C4-2B (cell line): ENCODE data around the gene TTC34.
A peak's percentile ranks its signal among the peaks of the same experiment; 100 is the strongest.

Experiments used
- H3K27ac ChIP-seq: fragments of 450-650 bp; 2 replicates; pipeline ENCODE4 v1.5.1; 2017
- ZFX ChIP-seq: fragments of 450-650 bp; IDR thresholded peaks from 2 replicates; pipeline ENCODE4 v1.6.1; 2017
- TF ChIP-seq, protein P1 (sequence below): fragments of 450-650 bp; conservative IDR thresholded peaks from 2 replicates; pipeline ENCODE4 v1.5.1; 2017; ENCODE audit warnings: mild to moderate bottlenecking

Gene TTC34

DNA sequence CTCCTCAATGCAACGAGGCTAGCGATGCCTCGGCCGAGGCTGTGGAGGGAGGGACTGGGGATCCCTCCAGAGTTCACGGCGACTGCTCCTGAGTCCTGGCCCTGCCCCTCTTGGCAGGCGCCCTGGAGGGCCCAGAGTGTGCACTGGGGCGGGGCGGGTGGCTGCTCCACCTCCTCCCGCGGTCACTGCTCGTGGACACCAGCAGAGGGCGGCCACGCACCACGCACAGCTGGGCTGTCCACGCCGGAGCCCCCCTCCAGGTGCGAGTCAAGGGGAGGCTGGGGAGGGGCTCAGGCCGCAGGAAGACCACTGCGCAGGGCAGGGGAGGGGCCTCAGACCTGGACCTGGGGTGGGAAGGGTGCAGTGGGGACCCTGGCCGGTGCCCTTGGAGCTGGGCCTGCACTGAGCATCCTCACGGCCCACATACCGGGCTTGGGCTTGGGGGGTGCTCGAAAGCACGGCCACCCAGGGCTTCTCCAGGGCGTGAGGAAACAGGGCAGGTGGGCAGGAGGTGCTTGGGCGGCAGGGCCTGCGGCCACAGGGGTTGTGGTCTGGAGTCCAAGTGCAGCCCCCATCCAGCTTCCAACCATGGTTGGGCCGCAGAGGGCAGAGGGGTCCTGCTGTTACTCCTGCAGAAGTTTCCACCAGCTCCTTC is 20.6 kb upstream of the TTC34 start:
- H3K27ac ChIP-seq = no peak overlapping the region
- TF ChIP-seq ZFX = no peak
- TF ChIP-seq, protein P1, sequence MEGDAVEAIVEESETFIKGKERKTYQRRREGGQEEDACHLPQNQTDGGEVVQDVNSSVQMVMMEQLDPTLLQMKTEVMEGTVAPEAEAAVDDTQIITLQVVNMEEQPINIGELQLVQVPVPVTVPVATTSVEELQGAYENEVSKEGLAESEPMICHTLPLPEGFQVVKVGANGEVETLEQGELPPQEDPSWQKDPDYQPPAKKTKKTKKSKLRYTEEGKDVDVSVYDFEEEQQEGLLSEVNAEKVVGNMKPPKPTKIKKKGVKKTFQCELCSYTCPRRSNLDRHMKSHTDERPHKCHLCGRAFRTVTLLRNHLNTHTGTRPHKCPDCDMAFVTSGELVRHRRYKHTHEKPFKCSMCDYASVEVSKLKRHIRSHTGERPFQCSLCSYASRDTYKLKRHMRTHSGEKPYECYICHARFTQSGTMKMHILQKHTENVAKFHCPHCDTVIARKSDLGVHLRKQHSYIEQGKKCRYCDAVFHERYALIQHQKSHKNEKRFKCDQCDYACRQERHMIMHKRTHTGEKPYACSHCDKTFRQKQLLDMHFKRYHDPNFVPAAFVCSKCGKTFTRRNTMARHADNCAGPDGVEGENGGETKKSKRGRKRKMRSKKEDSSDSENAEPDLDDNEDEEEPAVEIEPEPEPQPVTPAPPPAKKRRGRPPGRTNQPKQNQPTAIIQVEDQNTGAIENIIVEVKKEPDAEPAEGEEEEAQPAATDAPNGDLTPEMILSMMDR = peak; percentile 94

DNA sequence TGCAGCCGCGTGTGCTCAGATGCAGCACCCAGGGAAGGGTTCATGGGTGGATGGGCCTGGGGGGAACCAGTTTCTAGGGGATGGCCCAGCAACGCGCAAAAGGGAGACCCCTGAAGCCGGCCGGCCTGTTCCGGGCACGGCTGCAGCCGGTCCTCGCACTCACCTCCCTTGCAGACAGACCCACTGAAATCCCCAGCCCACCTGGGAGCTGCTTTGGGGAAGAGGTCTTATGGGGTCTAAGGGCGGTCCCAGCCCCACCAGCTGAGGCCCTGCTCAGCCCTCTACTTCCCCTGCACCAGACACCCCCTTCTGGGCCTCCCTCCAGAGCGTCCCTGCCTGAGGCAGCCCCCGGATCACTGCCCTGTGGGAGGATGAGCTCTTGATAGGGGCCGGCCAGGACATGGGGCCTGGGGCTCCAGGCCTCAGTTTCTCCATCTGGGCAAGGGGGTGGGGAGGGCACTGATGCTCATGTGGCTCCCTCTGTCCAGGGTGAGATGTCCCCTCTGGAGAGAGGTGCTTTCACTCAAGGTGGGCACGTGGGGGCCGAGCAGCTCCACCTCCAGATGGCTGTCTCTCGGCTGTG is 20.0 kb upstream of the TTC34 start:
- no peak for TF ChIP-seq ZFX
- TF ChIP-seq, protein P1 = no peak
- H3K27ac ChIP-seq = no peak overlapping the region

DNA sequence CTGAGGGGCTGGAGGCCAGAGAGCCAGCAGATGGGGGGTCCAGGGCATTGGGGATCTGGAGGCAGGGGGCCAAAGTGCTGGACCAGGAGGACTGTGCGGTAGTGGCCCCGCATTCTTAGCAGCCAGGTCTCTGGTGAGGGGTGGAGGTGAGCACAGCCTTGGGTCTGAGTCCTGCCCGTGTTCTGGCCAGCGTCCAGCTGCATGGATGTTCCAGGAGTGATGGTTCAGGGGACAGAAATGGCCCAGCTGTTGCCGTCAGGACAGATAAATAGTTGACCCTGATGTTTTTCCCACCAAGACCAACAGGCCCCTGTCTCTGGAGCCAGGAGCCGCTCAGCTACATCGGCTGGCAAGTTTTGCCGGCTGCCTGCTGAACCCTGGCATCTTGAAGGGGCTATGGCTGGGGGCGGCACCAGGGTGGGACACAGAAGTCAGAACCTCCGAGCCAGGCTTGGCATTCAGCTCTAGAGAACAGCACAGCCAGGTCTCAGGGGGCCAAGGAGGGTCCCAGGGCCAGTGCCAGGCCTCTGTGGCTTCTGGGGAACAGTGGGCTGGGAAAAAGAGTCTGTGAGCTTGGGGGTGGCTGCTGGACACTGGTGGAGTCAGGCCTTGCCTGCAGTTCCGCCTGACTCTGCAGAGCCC is 19.4 kb upstream of the TTC34 start:
- H3K27ac ChIP-seq = no peak overlapping the region

DNA sequence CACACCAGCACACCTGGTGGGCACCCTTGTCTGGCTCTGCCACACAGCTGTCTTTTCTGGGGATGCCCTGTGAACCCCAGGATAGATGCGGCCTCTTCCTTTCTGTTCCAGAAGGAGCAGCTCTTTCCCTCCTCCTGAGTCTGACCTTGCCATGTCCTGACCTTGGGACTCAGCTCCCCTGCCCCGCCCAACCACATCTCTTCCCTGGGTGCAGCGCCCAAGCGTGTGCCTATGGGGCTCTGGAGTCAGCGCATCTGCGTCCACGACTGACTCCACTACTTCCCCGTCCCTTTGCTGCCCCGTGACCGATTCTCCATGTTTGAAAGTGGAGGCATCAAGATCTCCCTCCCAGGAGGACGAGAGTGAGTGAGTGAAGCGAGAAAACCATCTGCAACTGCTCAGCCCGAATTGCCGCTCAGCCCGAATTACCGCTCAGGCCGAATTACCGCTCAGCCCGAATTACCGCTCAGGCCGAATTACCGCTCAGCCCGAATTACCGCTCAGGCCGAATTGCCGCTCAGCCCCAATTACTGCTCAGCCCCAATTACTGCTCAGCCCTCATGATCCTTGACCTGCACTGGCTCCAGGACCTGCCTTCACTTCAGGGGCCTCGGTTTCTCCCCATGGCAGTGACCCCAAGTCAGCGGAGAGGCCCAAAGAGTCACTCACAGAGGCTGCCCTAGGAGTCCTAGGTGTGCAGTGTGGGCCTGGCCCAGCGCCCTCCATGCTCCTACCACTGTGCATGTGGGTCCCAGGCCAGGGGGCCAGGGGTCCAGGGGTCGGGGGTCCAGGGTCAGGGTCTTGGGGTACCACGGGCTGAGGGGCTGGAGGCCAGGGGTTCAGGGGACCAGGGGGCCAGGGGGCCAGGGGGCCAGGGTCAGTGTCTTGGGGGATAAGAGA is 18.6 kb upstream of the TTC34 start:
- H3K27ac ChIP-seq = no peak overlapping the region
- TF ChIP-seq, protein P1 = no peak

More for the DNA sequence above, 19.4 kb upstream of the TTC34 start:
- TF ChIP-seq, protein P1 = no peak
- TF ChIP-seq ZFX = no peak

DNA sequence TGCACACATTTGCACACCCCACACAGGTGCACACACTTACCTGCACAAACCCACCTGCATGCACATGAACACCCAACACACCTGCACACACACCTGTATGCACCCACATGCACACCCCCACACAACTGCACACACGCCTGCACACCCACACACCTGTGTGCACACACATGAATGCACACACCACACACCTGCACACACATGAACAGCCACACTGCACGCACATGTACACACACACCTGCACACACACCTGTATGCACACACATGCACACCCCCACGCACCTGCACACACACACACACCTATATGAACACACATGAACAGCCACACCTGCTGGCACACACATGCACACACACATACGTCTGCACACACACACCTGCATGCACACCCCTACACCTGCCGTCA is 17.9 kb upstream of the TTC34 start:
- TF ChIP-seq ZFX = no peak
- TF ChIP-seq, protein P1 = no peak
- H3K27ac ChIP-seq = no peak overlapping the region

DNA sequence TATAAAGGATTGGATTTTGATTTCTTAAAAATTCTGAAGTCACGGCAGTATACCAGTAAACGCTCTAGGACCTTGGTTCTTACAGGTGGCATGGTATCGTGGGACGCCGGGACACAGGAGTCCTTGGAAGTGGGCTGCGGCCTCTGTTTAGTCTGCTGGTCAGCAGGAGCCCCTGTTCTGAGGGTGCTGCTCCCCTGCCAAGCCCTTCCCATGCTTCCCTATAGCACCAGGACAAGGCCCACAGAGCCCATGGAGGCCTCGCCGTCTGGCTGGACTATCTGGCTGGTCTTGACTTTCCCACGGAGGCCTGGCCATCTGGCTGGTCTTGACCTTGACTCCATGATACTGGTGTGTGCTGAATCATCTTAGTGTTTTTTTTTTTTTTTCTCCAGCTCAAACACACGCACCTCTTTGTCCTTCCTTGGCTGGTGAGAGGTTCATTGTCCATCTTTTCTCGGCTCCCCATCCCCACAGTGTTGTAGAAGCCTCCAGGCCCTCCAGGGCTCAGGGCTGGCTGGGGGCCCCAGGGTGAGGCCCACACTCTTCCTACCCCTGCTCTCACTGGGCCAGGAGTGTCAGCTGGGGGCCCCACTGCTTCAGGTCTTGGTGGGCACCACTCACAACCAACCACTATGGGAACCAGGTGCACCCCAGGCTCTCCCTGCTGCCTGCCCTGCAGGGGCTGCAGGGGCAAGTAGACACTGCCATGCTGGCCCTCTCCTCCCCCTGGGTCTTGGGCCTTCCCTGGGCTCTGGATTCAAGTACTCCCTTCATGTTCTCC is 16.5 kb upstream of the TTC34 start:
- H3K27ac ChIP-seq = no peak overlapping the region
- TF ChIP-seq, protein P1 = no peak
